Gastrocnemius medialis (tissue), 4 donors: ENCODE results near the gene KRTAP12-1.

Experiments used
- CTCF ChIP-seq, 5 experiments: fragments of 450-650 bp in 3 of 5; fragments of 200-600 bp in 2 of 5; sonication (generic) in 2 of 5; IDR thresholded peaks in 4 of 5; conservative IDR thresholded peaks in 1 of 5; 1 replicate in 4 of 5; 2 replicates in 1 of 5; pipeline ENCODE4 v1.5.1; 2016 to 2019; ENCODE audit warnings: antibody characterized with exemption in 5 of 5, mild to moderate bottlenecking in 3 of 5, moderate library complexity in 3 of 5
- POLR2A ChIP-seq, 2 donors: fragments of 450-650 bp; IDR thresholded peaks; one replicate each; pipeline ENCODE4 v1.6.1; 2017; ENCODE audit warnings: antibody characterized with exemption in 2 of 2, mild to moderate bottlenecking in 2 of 2, moderate library complexity in 2 of 2

- TF ChIP-seq CTCF (IDR thresholded peaks at IDR 0.05 in 4 of 5, conservative IDR thresholded peaks at IDR 0.05 in 1 of 5) (no peak), POLR2A (IDR thresholded peaks at IDR 0.05) (no peak)
Observed at GRCh38 chr21:44650265-44650972, 31.5 kb downstream of the KRTAP12-1 start.
